Nephron (organoid): ENCODE data around the gene POLR2H.

Experiments
- H3K27ac Mint-ChIP-seq, 3 experiments: 2 replicates each; pipeline ENCODE4 v1.8.0; 2020; ENCODE audit warnings: mixed read lengths in 3 of 3, mild to moderate bottlenecking in 2 of 3, moderate library complexity in 1 of 3
- H3K27me3 Mint-ChIP-seq: 2 replicates; pipeline ENCODE4 v1.8.0; 2021; ENCODE audit warnings: low read depth, mild to moderate bottlenecking, moderate library complexity, mixed read lengths
- H3K36me3 Mint-ChIP-seq: 2 replicates; pipeline ENCODE4 v1.8.0; 2020; ENCODE audit warnings: low read depth, mixed read lengths
- H3K4me1 Mint-ChIP-seq: 2 replicates; pipeline ENCODE4 v1.8.0; 2020; ENCODE audit warnings: mixed read lengths
- H3K4me3 Mint-ChIP-seq, 3 experiments: 2 replicates each; pipeline ENCODE4 v1.8.0; 2020; ENCODE audit warnings: mild to moderate bottlenecking in 3 of 3, mixed read lengths in 3 of 3, moderate library complexity in 2 of 3
- H3K9me3 Mint-ChIP-seq: 2 replicates; pipeline ENCODE4 v1.8.0; 2020; ENCODE audit warnings: mixed read lengths
- TF ChIP-seq, protein P1 (sequence below), 3 experiments: fragments of 200-600 bp; sonication (generic); IDR thresholded peaks; one replicate each; pipeline ENCODE4 v1.5.0; 2021; ENCODE audit warnings: antibody characterized with exemption in 3 of 3; ENCODE audit not compliant: unreplicated experiment in 3 of 3

POLR2H gene

DNA sequence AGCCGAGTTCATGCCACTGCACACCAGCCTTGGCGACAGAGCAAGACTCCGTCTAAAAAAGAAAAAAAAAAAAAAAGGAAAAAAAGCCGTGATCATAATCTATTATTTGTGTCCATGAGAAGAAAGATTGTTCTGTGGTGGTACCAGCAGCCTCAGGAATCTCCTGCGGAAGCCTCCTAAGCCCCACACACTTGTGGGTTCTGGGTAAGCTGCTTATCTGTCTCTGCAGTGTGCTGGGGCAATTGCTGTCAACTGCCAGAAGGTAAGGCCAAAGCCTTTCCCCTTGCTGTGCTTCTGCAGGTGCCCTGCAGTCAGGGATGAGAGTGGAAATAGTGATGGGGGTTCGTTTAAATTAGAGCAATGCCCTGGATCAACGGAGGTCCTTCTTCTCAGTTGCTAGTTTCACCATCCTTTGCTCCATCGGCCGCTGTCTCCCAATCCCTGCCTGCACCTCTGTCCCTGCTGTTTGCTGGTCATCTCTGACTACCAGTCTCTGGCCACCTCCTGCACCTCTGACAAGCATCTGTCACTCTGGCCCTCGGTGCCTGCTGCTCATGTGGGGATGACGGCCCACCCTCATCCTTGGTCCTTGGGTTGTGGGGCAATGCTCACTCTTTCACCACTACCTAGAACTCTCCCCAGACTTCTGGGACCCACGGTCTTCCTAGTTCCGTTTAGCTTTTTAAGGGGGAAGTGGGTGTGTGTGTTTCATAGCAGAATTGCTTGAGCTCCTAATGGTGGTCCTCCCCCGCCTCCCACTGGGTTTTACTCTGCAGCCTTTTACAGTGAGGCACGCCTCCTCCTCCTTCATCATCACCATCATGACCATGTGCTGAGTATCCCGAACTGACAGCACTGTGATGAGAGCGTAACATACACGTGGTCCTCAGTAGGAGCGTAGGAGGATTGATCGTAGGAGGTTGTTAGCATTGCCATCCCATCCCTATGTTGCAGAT, 43.8 kb downstream of the POLR2H start:
- Mint-ChIP-seq H3K4me3 (no peak overlapping the region), H3K27me3 (peaks cover 19% of the 10 kb centered on the region), H3K27ac (no peak overlapping the region), H3K9me3 (no peaks in the 10 kb centered on the region), H3K36me3 (no peaks in the 10 kb centered on the region), H3K4me1 (no peaks in the 10 kb centered on the region)
- TF ChIP-seq, protein P1, sequence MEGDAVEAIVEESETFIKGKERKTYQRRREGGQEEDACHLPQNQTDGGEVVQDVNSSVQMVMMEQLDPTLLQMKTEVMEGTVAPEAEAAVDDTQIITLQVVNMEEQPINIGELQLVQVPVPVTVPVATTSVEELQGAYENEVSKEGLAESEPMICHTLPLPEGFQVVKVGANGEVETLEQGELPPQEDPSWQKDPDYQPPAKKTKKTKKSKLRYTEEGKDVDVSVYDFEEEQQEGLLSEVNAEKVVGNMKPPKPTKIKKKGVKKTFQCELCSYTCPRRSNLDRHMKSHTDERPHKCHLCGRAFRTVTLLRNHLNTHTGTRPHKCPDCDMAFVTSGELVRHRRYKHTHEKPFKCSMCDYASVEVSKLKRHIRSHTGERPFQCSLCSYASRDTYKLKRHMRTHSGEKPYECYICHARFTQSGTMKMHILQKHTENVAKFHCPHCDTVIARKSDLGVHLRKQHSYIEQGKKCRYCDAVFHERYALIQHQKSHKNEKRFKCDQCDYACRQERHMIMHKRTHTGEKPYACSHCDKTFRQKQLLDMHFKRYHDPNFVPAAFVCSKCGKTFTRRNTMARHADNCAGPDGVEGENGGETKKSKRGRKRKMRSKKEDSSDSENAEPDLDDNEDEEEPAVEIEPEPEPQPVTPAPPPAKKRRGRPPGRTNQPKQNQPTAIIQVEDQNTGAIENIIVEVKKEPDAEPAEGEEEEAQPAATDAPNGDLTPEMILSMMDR (IDR thresholded peaks at IDR 0.05; ENCODE audit: unreplicated experiment in 3 of 3): no peak

DNA sequence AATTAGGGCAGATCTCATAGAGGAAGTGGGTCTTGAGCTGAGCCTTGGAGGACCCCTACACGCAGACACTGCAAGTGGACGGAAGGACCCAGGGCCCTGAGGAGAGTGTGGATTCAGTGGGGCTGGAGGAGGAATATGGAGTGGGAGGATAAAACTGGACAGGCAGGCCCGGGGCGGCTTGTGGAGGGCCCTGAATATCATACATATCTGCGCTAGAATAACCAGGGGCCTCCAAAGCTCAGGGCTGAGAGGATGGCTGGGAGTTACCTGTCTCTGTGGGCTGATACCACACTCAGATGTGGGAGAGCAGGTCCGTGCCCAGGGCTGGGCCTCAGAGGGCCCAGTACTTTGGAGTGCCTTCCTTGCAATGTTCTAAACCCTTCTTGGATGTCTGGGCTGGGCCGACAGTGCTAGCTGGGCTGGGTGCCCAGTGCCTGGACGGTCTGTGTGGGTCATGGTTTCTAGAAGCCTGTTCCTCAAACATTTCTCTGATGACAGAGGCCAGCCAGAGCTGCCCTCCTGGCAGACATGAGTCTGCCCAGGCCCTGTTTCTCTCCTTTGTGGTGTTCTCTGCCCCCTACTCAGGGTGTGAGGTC, 47.9 kb downstream of the POLR2H start:
- Mint-ChIP-seq H3K27ac (no peak overlapping the region), H3K27me3 (peaks cover 11% of the 10 kb centered on the region), H3K4me1 (no peaks in the 10 kb centered on the region), H3K36me3 (no peaks in the 10 kb centered on the region), H3K9me3 (no peaks in the 10 kb centered on the region), H3K4me3 (no peak overlapping the region)
- TF ChIP-seq, protein P1 (IDR thresholded peaks at IDR 0.05; ENCODE audit: unreplicated experiment in 3 of 3): no peak

DNA sequence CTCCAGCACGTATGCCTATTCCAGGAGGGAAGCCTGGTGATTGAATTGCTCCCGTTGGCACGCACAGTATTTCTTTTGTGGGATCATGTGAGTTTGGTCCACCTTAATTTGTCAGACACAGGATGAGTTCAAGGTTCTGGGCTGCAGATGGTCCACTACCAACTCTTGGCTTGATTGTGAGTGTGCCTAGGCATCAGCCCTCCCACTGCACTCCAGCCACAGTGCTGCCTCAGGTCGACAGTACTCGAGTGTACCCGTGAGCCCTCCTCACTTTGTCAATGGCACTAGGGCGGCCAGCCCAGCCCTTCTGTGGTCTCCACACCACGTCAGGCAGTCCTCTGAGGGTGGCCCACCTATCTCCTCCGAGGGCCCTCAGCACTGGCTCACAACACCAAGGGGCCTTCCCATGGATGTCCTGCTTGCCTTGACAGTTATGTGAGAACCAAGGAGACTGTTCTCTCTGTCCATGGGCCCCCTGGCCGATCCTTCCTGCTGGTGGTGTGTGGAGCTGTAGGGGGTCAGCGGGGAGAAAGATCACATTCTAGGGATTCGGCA, 48.5 kb downstream of the POLR2H start:
- Mint-ChIP-seq H3K9me3 (no peaks in the 10 kb centered on the region), H3K4me3 (no peak overlapping the region), H3K36me3 (no peaks in the 10 kb centered on the region), H3K27ac (no peak overlapping the region), H3K4me1 (no peaks in the 10 kb centered on the region), H3K27me3 (peaks cover 10% of the 10 kb centered on the region)
- TF ChIP-seq, protein P1 (IDR thresholded peaks at IDR 0.05; ENCODE audit: unreplicated experiment in 3 of 3): no peak

DNA sequence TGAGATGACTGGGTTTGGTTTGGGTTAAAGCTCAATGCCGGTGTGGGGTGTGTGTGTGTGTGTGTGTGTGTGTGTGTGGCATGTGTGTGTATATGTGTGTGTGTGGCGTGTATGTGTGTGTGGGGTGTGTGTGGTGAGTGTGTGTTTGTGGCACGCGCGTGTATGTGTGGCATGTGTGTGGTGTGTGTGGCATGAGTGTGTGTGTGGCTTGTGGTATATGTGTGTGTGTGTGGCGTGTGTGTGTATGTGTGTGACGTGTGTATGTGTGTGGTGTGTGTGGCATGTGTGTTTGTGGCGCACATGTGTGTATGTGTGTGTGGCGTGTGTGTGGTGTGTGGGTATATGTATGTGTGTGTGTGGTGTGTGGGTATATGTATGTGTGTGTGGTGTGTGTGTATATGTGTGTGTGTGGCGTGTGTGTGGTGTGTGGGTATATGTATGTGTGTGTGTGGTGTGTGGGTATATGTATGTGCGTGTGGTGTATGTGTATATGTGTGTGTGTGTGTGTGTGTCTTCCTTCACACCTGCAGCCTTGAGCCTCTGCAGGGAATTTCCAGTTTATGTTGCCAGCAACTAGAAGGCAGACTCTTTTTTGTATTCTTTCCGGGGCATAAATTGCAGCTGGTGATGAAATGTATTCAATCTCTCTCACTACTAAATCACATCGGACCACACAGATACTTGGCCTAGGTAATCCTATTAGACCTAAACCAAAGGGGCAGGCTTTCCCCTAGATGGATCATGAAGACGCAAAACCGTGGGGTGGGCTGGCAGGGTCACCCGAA, 53.1 kb downstream of the POLR2H start:
- no peaks in the 10 kb centered on the region for H3K9me3 Mint-ChIP-seq
- H3K36me3 Mint-ChIP-seq: no peaks in the 10 kb centered on the region
- peaks cover 11% of the 10 kb centered on the region for H3K4me1 Mint-ChIP-seq
- H3K4me3 Mint-ChIP-seq: no peak overlapping the region
- peaks cover 9% of the 10 kb centered on the region for H3K27me3 Mint-ChIP-seq
- TF ChIP-seq, protein P1 (IDR thresholded peaks at IDR 0.05; ENCODE audit: unreplicated experiment in 3 of 3): no peak
- no peak overlapping the region for H3K27ac Mint-ChIP-seq

DNA sequence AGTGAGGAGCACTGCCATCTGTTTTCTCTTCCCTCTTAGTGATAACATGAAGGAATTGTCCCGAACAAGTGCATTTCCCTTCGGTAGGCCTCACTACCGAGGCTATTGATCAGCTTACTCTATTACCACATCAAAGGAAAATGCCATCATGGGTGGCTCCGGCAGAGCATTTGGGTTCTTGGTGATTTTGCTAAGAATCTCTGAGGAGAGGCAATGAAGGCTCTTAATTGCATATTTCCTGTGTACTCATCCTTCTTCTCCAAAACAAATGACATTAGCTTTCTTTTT, 53.6 kb downstream of the POLR2H start:
- Mint-ChIP-seq H3K27ac (no peak overlapping the region), H3K36me3 (no peaks in the 10 kb centered on the region), H3K27me3 (peaks cover 8% of the 10 kb centered on the region), H3K9me3 (no peaks in the 10 kb centered on the region), H3K4me1 (peaks cover 11% of the 10 kb centered on the region), H3K4me3 (no peak overlapping the region)
- TF ChIP-seq, protein P1 (IDR thresholded peaks at IDR 0.05; ENCODE audit: unreplicated experiment in 3 of 3): no peak
